ENCODE results near the gene NAV2. TPM values are rescaled to one million over a fixed set of nuclear protein-coding genes. Genes with fewer than 3 reads are reported as not detected.

The NAV2 gene
- total and polyA plus RNA-seq, 4 experiments from 2014 or later: 1.1 to 6.2 (median 4.2) TPM; not detected in 1

DNA sequence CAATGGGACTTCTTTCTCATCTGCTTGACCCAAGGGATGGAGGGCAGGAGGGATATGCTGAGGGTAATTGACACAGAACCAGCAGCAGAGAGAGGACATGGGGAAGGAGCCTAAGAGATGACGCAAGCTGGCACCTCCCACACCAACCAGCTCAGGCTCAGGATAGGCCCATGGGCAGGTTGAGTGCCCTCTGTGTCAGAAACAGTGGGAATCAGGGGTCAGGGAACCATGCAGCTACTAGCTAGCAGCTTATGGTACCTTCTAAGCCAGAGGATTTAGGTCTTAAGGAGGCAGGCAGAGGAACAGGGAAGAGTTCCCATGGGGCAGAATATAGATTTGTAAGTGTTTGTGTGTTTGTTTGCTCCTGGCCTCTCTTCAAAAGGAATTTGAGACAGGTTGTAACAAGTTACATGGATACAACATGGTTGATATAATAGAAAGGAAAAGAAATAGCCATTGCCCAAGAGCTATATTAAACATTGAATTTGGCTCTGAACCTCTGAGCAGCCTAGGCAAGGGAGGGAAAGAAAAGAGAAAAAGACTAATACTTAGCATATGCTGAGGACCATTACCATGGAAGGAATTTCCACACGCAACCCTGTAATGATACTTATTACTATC lies 39.9 kb upstream of the NAV2 start:
- Mint-ChIP-seq H3K4me1 (peaks cover 0 to 6% (median 0%) of the 10 kb centered on the region in 4 donors), H3K27ac (no peak overlapping the region), H3K36me3 (no peaks in the 10 kb centered on the region), H3K27me3 (peaks cover 1 to 3% of the 10 kb centered on the region in 2 donors), H3K4me3 (no peak overlapping the region), H3K9me3 (no peaks in the 10 kb centered on the region)
- no peaks in the 10 kb centered on the region for H3K4me1 ChIP-seq (ENCODE audit: insufficient read depth, low read length)
- H3K9me3 ChIP-seq (ENCODE audit: control insufficient read depth in 1 of 2, low read length in 2 of 2): no peaks in the 10 kb centered on the region
- POLR2A ChIA-PET (ENCODE audit: partially characterized antibody): no interaction called here
- H3K27ac ChIP-seq (ENCODE audit: low read depth, low read length): no peak overlapping the region
- H3K4me3 ChIP-seq (ENCODE audit: low read length in 2 of 2): no peak overlapping the region
- intact Hi-C loops (cut with micrococcal nuclease): no loop called here
- CTCF ChIA-PET (ENCODE audit: partially characterized antibody): no interaction called here
- no peaks in the 10 kb centered on the region for H3K27me3 ChIP-seq (ENCODE audit: insufficient read depth, low read length)
- no peaks in the 10 kb centered on the region for H3K36me3 ChIP-seq (ENCODE audit: insufficient read depth, low read length)
- DNase-seq: no peak

DNA sequence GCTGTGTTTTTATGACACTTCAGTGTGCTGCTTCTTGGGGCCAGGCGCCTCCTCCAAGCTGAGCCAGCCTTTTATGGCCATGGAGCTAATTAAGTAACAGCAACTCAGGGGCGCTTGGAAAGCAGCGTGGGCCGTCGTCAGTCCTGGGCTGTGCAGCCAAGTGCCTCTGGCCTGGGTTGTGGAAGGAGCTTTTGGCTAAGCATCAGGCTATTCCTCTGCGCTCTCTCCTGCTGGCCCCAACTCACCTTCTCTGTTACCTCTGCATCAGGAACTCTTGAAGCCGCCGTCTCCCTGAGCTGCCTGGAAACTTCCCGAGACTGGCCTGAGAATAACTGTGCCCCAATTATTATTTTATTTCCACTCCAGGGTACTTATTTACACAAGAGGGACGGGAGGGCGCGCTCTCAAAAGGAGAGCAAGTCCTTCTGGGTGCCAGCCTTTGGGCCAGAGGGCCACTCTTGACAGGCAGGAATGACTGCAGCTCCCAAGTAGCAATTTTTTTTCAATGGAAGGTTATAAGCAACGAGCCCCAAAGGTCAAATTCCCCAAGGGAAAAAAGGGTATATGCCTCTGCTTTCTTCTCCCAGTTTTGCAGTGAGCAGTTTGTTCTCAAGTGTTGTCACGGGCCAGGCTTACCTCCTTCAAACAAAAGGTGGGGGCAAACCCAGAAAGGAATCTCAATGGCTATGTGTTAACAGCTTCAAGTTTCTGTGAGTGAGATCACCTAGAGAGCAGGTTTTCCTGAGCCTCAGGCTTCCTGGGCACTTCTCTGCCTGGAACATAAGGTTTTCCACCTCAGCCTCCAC lies 38.5 kb upstream of the NAV2 start:
- H3K27ac ChIP-seq (ENCODE audit: low read depth, low read length): no peak overlapping the region
- H3K27ac Mint-ChIP-seq: no peak overlapping the region
- CTCF ChIA-PET (ENCODE audit: partially characterized antibody): no interaction called here
- intact Hi-C loops (cut with micrococcal nuclease): no loop called here
- H3K9me3 ChIP-seq (ENCODE audit: control insufficient read depth in 1 of 2, low read length in 2 of 2): no peaks in the 10 kb centered on the region
- H3K4me1 ChIP-seq (ENCODE audit: insufficient read depth, low read length): no peaks in the 10 kb centered on the region
- H3K4me1 Mint-ChIP-seq: peaks cover 0 to 6% (median 0%) of the 10 kb centered on the region in 4 donors
- POLR2A ChIA-PET (ENCODE audit: partially characterized antibody): no interaction called here
- DNase-seq: no peak
- H3K36me3 Mint-ChIP-seq: no peaks in the 10 kb centered on the region
- no peaks in the 10 kb centered on the region for H3K27me3 ChIP-seq (ENCODE audit: insufficient read depth, low read length)
- H3K9me3 Mint-ChIP-seq: no peaks in the 10 kb centered on the region
- H3K4me3 Mint-ChIP-seq: no peak overlapping the region
- H3K4me3 ChIP-seq (ENCODE audit: low read length in 2 of 2): no peak overlapping the region
- peaks cover 1 to 3% of the 10 kb centered on the region in 2 donors for H3K27me3 Mint-ChIP-seq
- H3K36me3 ChIP-seq (ENCODE audit: insufficient read depth, low read length): no peaks in the 10 kb centered on the region

DNA sequence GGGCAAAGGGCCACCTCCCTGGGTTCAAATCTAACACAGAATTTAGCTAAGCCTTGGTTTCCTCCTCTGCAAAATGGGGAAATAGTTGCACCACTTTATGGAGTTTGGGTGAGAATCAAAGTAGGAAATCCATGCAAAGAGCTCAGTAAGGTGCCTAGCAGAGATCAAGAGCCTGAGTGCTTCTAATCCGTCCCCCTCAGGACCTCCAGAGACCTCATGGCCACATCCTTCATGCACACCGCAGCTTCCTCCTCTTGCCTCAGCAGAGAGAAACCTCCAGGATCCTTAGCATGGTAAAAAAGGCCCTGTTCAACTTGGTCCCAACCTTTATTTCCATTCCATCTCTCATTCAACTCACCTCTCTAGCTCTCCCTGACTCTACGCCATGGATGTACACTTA lies 37.8 kb upstream of the NAV2 start:
- Mint-ChIP-seq H3K9me3 (peaks cover 0 to 2% (median 0%) of the 10 kb centered on the region in 8 donors), H3K27me3 (peaks cover 3 to 4% of the 10 kb centered on the region in 2 donors), H3K27ac (peak overlapping the region in 1 of 7 donors; percentile 28), H3K4me3 (no peak overlapping the region), H3K4me1 (peaks cover 0 to 6% (median 0%) of the 10 kb centered on the region in 4 donors), H3K36me3 (no peaks in the 10 kb centered on the region)
- ChIA-PET POLR2A (ENCODE audit: partially characterized antibody) (no interaction called here), CTCF (ENCODE audit: partially characterized antibody) (interaction anchor here (0.7 kb wide), 1 partner anchor 8 kb away, joined by 3 read pairs; no protein-coding TSS in a partner anchor)
- Histone ChIP-seq H3K27ac (ENCODE audit: low read depth, low read length) (no peak overlapping the region), H3K4me3 (ENCODE audit: low read length in 2 of 2) (no peak overlapping the region), H3K4me1 (ENCODE audit: insufficient read depth, low read length) (no peaks in the 10 kb centered on the region), H3K27me3 (ENCODE audit: insufficient read depth, low read length) (no peaks in the 10 kb centered on the region), H3K36me3 (ENCODE audit: insufficient read depth, low read length) (no peaks in the 10 kb centered on the region), H3K9me3 (ENCODE audit: control insufficient read depth in 1 of 2, low read length in 2 of 2) (no peaks in the 10 kb centered on the region)
- DNase-seq: no peak
- intact Hi-C loops (cut with micrococcal nuclease): no loop called here

DNA sequence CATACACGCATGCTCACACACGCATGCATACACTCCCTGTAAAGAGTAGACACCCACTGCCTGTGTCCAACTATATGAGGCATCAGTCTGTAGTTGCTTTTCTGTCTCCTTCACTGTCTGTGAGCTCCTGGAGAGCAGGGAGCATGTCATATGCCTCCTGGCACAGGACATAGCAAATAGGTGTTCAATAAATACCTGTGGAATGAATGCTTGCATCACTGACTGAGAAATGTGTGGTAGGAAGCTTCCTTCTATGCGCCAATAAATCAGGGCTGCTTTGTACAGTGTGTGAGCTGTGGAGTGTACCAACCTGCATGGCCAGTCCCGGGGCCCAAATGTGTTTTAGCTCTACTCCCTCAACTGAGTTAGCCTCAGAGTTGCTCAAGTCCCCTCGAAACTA lies 37.2 kb upstream of the NAV2 start:
- H3K27me3 Mint-ChIP-seq: peaks cover 3 to 4% of the 10 kb centered on the region in 2 donors
- intact Hi-C loops (cut with micrococcal nuclease): no loop called here
- CTCF ChIA-PET (ENCODE audit: partially characterized antibody): interaction anchor here (0.7 kb wide), 1 partner anchor 9 kb away, joined by 3 read pairs; no protein-coding TSS in a partner anchor

DNA sequence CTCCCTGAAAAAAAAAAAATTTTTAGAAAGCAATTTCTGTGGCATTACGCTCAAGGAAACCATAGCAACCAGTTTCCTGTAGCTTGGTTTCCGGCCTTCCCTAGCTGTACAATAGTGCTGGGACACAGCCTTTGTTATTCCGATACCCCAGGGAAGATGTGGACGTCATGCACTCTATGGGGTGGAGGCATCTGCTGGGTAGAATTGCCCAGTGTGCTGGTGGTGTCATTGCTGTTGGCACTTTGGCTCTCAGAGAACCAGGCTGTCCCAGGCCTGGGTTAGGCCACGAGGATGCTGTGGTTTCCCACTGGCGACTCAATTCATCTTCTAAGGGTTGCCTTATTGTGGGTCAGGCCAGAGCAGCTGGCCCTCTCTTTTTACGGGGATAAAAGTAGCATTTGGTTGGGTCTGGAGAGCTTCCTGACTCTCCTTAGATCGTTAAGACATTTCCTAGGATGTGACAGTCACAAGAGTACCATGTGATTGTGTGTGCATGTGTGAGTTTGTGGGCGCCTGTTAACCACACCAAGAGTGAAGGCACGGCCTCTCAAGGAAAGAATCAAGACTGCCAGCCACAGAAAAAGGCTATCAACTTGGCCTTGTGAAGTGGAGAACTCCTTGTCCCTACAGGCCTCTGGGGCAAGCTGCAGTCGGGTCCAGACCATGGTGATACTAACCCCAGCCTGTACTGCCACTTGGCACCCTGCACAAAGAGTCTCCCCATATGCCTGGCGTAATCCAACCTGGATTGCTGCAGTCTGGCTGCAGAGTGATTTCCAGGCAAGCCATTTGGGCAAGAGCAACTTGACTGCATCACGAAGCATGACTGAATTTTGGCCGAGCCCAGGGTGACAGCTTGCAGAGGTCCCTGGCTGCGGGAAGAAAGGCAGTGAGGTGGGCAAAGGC lies 35.9 kb upstream of the NAV2 start:
- no peaks in the 10 kb centered on the region for H3K9me3 ChIP-seq (ENCODE audit: control insufficient read depth in 1 of 2, low read length in 2 of 2)
- no peak for DNase-seq
- intact Hi-C loops (cut with micrococcal nuclease): no loop called here
- Mint-ChIP-seq H3K27me3 (peaks cover 4 to 6% of the 10 kb centered on the region in 2 donors), H3K36me3 (no peaks in the 10 kb centered on the region), H3K4me1 (peaks cover 0 to 6% (median 0%) of the 10 kb centered on the region in 4 donors), H3K4me3 (no peak overlapping the region), H3K27ac (no peak overlapping the region), H3K9me3 (peaks cover 0 to 2% (median 0%) of the 10 kb centered on the region in 8 donors)
- H3K36me3 ChIP-seq (ENCODE audit: insufficient read depth, low read length): no peaks in the 10 kb centered on the region
- H3K27ac ChIP-seq (ENCODE audit: low read depth, low read length): no peak overlapping the region
- H3K4me3 ChIP-seq (ENCODE audit: low read length in 2 of 2): no peak overlapping the region
- ChIA-PET CTCF (ENCODE audit: partially characterized antibody) (no interaction called here), POLR2A (ENCODE audit: partially characterized antibody) (no interaction called here)
- no peaks in the 10 kb centered on the region for H3K27me3 ChIP-seq (ENCODE audit: insufficient read depth, low read length)
- H3K4me1 ChIP-seq (ENCODE audit: insufficient read depth, low read length): no peaks in the 10 kb centered on the region

More for the DNA sequence above, 37.2 kb upstream of the NAV2 start:
- no peak overlapping the region for H3K27ac ChIP-seq (ENCODE audit: low read depth, low read length)
- H3K9me3 ChIP-seq (ENCODE audit: control insufficient read depth in 1 of 2, low read length in 2 of 2): no peaks in the 10 kb centered on the region
- H3K27me3 ChIP-seq (ENCODE audit: insufficient read depth, low read length): no peaks in the 10 kb centered on the region
- no peaks in the 10 kb centered on the region for H3K36me3 Mint-ChIP-seq
- POLR2A ChIA-PET (ENCODE audit: partially characterized antibody): no interaction called here
- H3K36me3 ChIP-seq (ENCODE audit: insufficient read depth, low read length): no peaks in the 10 kb centered on the region
- no peak for DNase-seq
- peaks cover 0 to 6% (median 0%) of the 10 kb centered on the region in 4 donors for H3K4me1 Mint-ChIP-seq
- peaks cover 0 to 2% (median 0%) of the 10 kb centered on the region in 8 donors for H3K9me3 Mint-ChIP-seq
- H3K4me3 ChIP-seq (ENCODE audit: low read length in 2 of 2): no peak overlapping the region
- H3K4me3 Mint-ChIP-seq: no peak overlapping the region
- H3K27ac Mint-ChIP-seq: peak overlapping the region in 1 of 7 donors; percentile 28
- H3K4me1 ChIP-seq (ENCODE audit: insufficient read depth, low read length): no peaks in the 10 kb centered on the region

DNA sequence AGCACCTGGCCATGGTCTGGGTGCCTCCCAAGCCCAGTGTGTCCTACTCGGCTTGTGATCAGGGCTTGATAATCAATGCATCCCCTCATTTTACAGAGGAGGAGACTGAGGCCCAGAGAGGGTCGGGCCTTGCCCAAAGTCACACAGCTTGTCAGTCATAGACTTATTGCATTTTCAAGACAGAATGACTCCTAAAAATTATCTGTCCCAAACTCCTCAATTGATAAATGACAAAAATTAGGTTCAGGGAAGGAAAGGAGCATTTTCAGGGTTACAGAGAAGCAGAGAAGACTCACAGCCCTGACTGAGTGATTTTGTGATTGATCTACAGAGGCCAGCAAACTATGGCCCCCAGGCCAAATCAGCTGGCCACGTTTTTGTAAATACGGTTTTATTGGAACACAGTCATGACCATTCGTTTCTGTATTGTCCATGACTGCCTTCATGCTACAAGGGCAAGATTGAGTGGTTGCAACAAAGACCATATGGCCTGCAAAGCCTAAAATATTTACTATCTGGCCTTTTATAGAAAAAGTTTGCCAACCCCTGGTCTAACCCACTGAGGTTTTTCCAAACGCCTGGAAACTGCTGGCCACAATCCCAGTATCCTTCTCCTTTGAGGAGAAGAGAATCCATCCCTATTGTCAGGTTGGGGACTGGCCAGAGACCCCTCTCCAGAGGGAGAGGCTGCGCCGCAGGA lies 35.1 kb upstream of the NAV2 start:
- Histone ChIP-seq H3K4me1 (ENCODE audit: insufficient read depth, low read length) (no peaks in the 10 kb centered on the region), H3K27ac (ENCODE audit: low read depth, low read length) (no peak overlapping the region), H3K9me3 (ENCODE audit: control insufficient read depth in 1 of 2, low read length in 2 of 2) (no peaks in the 10 kb centered on the region), H3K36me3 (ENCODE audit: insufficient read depth, low read length) (no peaks in the 10 kb centered on the region), H3K27me3 (ENCODE audit: insufficient read depth, low read length) (no peaks in the 10 kb centered on the region), H3K4me3 (ENCODE audit: low read length in 2 of 2) (no peak overlapping the region)
- H3K4me3 Mint-ChIP-seq: no peak overlapping the region
- H3K27me3 Mint-ChIP-seq: peaks cover 2 to 7% of the 10 kb centered on the region in 2 donors
- H3K36me3 Mint-ChIP-seq: no peaks in the 10 kb centered on the region
- no peak for DNase-seq
- H3K4me1 Mint-ChIP-seq: peaks cover 0 to 6% (median 0%) of the 10 kb centered on the region in 4 donors
- CTCF ChIA-PET (ENCODE audit: partially characterized antibody): no interaction called here
- intact Hi-C loops (cut with micrococcal nuclease): no loop called here
- no peak overlapping the region for H3K27ac Mint-ChIP-seq
- H3K9me3 Mint-ChIP-seq: peaks cover 0 to 2% (median 0%) of the 10 kb centered on the region in 8 donors
- POLR2A ChIA-PET (ENCODE audit: partially characterized antibody): no interaction called here

Data from CD4-positive, alpha-beta memory T cell (primary cell).